Measurements from ENCODE around the gene SKAP2. TPM values are rescaled to one million over a fixed set of nuclear protein-coding genes. Genes with fewer than 3 reads are reported as not detected.

SKAP2 gene
- total and polyA plus RNA-seq, 2 of the 4 experiments (the other 2 are of a cell fraction): 5.7 to 7.4 TPM

DNA sequence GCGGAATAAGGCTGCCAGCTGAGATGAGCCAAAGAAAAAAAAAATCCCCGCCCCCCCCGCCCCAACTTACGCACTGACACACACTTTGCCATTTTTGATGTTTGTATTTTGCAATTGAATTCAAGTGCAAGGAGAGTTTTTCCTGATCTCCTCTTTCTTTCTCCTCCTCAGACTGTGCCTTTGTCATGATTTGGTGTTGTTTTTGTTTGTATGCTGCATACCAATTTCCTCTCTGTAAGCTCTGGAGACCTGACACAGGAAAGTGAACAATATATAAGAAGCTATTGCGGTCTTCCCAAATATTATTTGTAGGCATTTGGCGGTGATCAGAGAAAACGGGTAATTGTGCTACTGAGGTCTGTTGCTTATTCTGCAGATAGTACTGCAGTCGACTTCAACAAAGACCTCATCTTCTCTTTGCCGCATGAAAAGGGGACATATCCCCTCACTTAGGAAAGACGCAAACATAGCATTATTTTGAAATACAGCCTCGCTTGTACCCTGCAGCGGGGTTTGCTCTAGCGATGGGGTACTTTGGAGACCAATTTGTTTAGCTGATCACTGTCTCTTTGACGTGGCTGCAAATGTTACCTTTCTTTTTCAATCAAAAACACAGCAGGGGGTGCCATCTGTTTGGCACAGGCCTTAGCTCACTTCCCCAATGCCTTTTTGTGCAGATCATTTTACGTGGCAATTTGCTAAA lies 206.6 kb downstream of the SKAP2 start:
- dilution Hi-C loops (cut with HindIII; ENCODE audit: low sequenced_read_pairs, unreplicated experiment) (no loop called here), in situ Hi-C loops (cut with MboI; ENCODE audit: low sequenced_read_pairs) (loop anchor here (10.0 to 25.0 kb wide), 3 partner anchors 293 to 571 kb away; partner anchors contain the start of genes CBX3 and HNRNPA2B1), intact Hi-C loops (cut with micrococcal nuclease) (no loop called here)
- Histone ChIP-seq H3K9me3 (ENCODE audit: control insufficient read depth, insufficient read depth, low read length) (no peaks in the 10 kb centered on the region), H4K91ac (ENCODE audit: insufficient read depth, low read depth, low read length) (no peak overlapping the region), H3K4me1 (ENCODE audit: control insufficient read depth, insufficient read depth, low read length) (no peaks in the 10 kb centered on the region), H3K4ac (ENCODE audit: low read depth, low read length) (no peak overlapping the region), H3K27ac (ENCODE audit: insufficient read depth, low read length) (no peak overlapping the region), H3K23ac (ENCODE audit: low read depth, low read length) (no peak overlapping the region), H3K18ac (ENCODE audit: low read depth, low read length) (no peak overlapping the region), H2AFZ (replicated peaks; ENCODE audit: low read length, poor library complexity) (no peak overlapping the region), H3K9me1 (ENCODE audit: insufficient read depth, low read length) (peaks cover 2% of the 10 kb centered on the region; the same call in 1 of the 2 replicates), H2BK120ac (ENCODE audit: low read depth, low read length) (no peak overlapping the region), H2BK15ac (ENCODE audit: low read depth, low read length) (no peak overlapping the region), H3K36me3 (ENCODE audit: control insufficient read depth, insufficient read depth, low read length) (no peaks in the 10 kb centered on the region), H4K20me1 (ENCODE audit: insufficient read depth, low read length) (no peaks in the 10 kb centered on the region), H2BK5ac (ENCODE audit: low read depth, low read length, poor library complexity, severe bottlenecking) (no peak overlapping the region), H2AK9ac (replicated peaks; ENCODE audit: low read depth, low read length, poor library complexity) (no peak overlapping the region), H3K56ac (ENCODE audit: extremely low read depth, insufficient read depth, low read length) (no peak overlapping the region), H3K27me3 (ENCODE audit: control insufficient read depth, insufficient read depth, low read length) (peaks cover 2% of the 10 kb centered on the region), H3K4me2 (ENCODE audit: low read depth, low read length) (no peak overlapping the region), H2AK5ac (ENCODE audit: low read depth, low read length) (no peak overlapping the region), H3K4me3 (ENCODE audit: insufficient read depth, low read depth, low read length) (no peak overlapping the region), H4K8ac (ENCODE audit: low read depth in 2 of 2, low read length in 2 of 2) (no peak overlapping the region), H2BK20ac (ENCODE audit: low read depth, low read length) (no peak overlapping the region), H4K5ac (ENCODE audit: low read depth, low read length) (no peak overlapping the region), H3K14ac (replicated peaks; ENCODE audit: low read depth, low read length) (no peak overlapping the region), H3K79me1 (ENCODE audit: low read depth in 1 of 2, low read length in 2 of 2) (no peaks in the 10 kb centered on the region), H3K9ac (ENCODE audit: low read depth, low read length) (no peak overlapping the region)
- no peak for DNase-seq
- WGBS, 2 experiments (ENCODE audit: extremely low coverage in 2 of 2, insufficient read length in 1 of 2): 77% methylated on average over 4 of the region's 15 CpGs; no CpG with 5 or more reads in 1 of the 2 experiments
- ATAC-seq (ENCODE audit: low read depth): no peak
- POLR2A ChIA-PET (ENCODE audit: unreplicated experiment): no interaction called here
- BruUV-seq (replicated peaks): no TSS peak
- TF ChIP-seq CHD1 (IDR thresholded peaks at IDR 0.05; ENCODE audit: low read depth, low read length) (no peak), RAD21 (IDR thresholded peaks at IDR 0.05; ENCODE audit: low read length) (no peak), POLR2A (IDR thresholded peaks at IDR 0.05; ENCODE audit: low read depth, low read length) (no peak), RFX5 (IDR thresholded peaks at IDR 0.05; ENCODE audit: low read depth, low read length) (no peak), CTCF (conservative IDR thresholded peaks at IDR 0.05; ENCODE audit: low read depth, low read length) (no peak), NFE2L2 (IDR thresholded peaks at IDR 0.05; ENCODE audit: low read depth, low read length) (no peak), SMC3 (IDR thresholded peaks at IDR 0.05; ENCODE audit: low read depth, low read length) (no peak), RCOR1 (IDR thresholded peaks at IDR 0.05; ENCODE audit: insufficient replicate concordance, low read length) (no peak), BHLHE40 (IDR thresholded peaks at IDR 0.05; ENCODE audit: low read depth, low read length) (no peak), CEBPB (IDR thresholded peaks at IDR 0.05; ENCODE audit: low read depth, low read length) (no peak), MAFK (IDR thresholded peaks at IDR 0.05; ENCODE audit: low read depth, low read length) (no peak), MAZ (IDR thresholded peaks at IDR 0.05; ENCODE audit: borderline replicate concordance, low read depth, low read length) (no peak)
- TF ChIP-seq, protein P1, sequence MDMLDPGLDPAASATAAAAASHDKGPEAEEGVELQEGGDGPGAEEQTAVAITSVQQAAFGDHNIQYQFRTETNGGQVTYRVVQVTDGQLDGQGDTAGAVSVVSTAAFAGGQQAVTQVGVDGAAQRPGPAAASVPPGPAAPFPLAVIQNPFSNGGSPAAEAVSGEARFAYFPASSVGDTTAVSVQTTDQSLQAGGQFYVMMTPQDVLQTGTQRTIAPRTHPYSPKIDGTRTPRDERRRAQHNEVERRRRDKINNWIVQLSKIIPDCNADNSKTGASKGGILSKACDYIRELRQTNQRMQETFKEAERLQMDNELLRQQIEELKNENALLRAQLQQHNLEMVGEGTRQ (IDR thresholded peaks at IDR 0.05; ENCODE audit: low read depth, low read length): no peak
- TF ChIP-seq, protein P2, sequence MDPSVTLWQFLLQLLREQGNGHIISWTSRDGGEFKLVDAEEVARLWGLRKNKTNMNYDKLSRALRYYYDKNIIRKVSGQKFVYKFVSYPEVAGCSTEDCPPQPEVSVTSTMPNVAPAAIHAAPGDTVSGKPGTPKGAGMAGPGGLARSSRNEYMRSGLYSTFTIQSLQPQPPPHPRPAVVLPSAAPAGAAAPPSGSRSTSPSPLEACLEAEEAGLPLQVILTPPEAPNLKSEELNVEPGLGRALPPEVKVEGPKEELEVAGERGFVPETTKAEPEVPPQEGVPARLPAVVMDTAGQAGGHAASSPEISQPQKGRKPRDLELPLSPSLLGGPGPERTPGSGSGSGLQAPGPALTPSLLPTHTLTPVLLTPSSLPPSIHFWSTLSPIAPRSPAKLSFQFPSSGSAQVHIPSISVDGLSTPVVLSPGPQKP (IDR thresholded peaks at IDR 0.05; ENCODE audit: borderline replicate concordance, low read depth, low read length): no peak
- CTCF ChIA-PET: interaction anchor here (1.5 to 1.6 kb wide), 2 partner anchors 10 to 765 kb away, joined by 4 to 5 read pairs; no protein-coding TSS in a partner anchor
